Suppressor macrophage (primary cell): ENCODE data around the gene COL6A2.

ENCODE experiments used
- DNase-seq, 4 experiments: peaks; one replicate each; pipeline ENCODE4 v3.0.0-alpha.2; 2020 to 2022

The COL6A2 gene

DNA sequence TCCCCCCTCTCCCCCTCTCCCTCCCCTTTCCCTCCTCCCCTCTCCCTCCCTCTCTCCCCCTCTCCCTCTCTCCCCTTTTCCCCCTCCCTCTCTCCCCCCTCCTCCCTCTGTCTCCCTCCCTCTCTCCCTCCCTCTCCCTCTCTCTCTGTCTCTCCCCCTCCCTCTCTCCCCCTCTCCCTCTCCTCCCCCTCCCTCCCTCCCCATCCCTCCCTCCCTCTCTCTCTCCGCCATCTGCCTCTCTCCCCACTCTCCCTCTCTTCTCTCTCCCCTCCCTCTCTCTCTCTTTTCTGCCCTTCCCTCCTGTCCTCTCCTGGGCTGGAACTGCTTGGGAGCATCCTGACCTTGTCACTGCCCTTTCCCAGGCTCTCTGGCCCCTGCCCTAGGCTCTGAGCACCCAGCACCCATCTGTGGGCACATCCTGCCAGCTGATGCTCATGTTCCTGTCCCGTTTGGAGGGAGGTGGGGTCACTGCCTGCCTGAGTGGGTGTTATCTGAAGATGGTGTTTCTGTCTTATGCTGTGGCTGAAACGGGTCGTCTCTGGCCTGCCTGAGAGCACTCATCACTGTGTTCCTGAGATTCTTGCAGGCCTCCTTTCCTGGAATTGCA, 46.7 kb downstream of the COL6A2 start:
- DNase-seq, result no peak

DNA sequence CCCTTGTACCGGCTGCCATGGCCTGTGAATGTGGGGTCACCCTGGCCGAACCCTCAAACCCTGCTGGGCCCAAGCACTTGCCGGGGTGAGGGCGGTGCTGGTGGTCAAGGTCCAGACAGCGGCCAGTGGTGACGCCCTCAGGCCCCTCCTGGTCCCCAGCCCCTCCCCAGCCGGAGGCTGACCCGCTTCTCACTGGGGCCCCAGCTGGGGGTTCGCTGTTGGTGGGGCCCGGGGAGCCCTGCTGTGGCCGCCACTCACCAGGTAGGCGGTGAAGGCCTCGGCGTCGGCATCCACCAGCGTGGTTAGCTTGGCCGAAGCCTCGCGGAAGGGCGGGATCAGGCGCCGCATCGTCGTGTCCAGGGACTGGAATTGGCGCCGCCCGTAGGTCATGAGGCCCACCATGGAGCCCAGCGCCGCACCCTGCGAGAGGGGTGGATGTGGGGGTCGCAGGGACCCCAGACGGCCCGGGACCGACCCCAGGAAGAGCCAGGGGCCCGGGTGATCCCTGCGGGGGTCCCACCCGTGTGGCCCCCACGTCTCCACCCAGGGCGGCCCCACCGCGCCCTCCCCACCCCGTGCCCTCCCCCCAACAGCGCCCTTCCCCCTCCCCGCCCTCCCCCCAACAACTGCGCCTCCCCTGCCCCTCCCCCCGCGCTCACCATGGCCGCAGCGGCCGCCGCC, 47.4 kb downstream of the COL6A2 start:
- no peak for DNase-seq

DNA sequence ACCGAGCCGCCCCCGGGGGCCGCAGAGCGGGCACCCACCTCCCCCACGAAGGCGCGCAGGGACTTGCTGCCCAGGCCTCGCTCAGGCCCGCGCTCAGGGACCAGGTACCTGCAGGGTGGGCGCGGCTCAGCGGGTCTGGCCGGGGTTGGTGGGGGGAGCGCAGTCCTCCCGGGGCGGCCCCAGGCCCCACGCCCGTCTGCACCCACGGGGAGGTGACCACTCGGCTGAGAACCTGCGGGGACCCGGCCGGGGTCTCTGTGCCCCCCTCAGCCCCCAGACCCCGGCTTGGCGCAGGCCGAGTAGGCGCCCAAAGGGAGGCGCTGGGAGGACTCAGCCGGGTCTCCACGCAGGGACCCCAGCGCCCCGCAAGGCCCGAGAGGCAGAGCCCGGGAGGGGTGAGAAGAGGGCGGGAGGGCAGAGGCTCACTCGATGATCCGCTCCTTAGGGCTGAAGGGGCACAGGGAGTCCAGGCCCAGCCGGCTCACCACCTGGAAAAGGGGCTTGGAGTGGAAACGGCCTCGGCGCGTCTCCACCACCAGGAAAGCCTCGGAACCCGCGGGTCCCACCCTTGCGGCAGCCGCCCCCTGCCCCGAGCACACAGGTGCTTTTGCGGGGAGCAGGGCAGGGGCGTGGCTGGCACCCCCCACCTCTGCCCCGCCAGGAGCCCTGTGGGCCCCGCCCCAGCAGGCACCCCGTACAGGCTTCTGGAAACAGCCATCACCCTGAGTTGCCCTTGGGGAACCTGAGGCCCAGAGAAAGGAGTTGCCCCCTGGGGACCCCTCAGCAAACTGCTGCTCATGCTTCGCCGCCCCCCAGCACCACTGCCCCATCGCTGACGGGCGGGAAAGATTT, 48.2 kb downstream of the COL6A2 start:
- no peak for DNase-seq

DNA sequence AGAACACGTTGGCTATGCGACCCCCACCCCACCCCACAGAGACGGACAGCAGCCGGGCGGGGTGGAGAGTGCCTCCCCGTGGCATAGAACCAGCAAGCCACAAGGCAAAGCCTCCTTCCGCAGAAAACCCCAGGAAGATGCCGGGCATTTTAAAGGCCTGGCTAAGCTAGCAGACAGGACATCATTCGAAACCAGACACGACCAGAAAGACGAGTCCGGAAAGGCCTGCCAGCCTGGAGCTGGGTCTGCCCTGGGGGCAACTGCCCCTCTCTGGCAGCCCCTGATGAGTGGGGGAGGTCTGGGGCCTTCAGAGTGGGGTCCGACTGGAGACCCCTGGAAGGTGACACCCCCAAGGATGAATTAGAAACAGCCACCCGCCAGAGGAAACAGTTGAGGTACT, 48.9 kb downstream of the COL6A2 start:
- no peak for DNase-seq

DNA sequence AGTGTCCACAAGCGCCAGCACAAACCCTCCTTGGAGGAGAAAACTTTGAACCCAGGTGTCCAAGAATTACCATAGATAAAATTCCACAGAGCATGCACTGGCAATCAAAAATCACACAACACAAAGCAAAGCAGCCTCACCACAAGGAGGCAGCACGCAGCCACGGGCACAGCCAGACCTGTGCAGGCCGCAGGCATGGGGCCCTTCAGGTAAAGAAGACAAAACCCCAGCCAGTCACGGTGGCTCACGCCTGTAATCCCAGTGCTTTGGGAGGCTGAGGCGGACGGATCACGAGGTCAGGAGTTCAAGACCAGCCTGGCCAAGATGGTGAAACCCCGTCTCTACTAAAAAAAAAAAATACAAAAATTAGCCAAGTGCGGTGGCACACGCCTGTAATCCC, 49.5 kb downstream of the COL6A2 start:
- DNase-seq, result peak; percentile 25 to 53 (median 30)

DNA sequence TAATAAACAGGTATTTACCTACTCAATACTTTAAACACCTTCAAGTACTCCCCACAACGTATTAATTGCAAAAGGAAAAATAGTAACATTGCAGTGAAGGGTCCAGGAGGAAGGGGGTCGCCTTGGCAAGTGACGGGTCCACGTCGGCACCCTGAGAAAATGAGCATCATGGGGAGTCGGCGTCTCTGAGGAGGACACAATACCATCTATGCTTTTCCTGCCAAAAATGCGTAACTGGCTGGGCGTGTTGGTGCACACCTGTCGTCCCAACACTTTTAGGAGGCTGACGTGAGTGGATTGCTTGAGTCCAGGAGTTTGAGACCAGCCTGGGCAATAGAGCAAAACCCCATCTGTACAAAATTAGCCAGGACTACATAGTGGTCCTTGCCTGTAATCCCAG, 50.2 kb downstream of the COL6A2 start:
- no peak for DNase-seq

DNA sequence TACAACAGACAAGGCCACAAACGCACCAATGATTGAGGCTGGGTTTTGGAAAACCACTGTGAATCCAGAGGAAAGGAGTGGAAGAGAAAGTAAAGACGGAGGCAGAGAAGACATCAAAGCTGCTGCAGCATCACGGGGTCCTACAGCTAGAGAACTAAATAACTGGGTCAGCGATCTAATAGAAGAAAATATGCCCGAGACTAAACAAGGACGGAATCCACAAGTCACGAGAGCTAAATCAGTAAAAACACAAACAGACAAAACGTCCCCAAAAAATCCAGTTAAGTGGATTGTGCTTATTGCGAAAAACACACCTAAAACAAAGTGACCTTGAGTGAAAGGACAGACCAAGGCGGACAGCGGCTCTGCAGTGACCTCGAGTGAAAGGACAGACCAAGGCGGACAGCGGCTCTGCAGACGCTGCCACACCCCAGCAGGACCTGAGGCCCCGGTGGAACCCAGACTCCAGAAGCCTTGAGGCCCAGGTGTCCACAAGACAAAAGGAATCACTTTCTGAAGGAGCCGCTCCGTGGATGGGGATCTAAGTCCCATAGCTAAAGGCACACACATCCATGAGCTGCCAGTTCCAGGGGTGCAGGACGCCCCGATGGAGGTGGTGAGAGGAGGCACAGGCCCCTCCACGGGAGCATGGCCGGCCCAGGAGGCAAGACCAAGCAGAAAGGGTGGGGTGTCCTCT, 51.4 kb downstream of the COL6A2 start:
- DNase-seq, result no peak

DNA sequence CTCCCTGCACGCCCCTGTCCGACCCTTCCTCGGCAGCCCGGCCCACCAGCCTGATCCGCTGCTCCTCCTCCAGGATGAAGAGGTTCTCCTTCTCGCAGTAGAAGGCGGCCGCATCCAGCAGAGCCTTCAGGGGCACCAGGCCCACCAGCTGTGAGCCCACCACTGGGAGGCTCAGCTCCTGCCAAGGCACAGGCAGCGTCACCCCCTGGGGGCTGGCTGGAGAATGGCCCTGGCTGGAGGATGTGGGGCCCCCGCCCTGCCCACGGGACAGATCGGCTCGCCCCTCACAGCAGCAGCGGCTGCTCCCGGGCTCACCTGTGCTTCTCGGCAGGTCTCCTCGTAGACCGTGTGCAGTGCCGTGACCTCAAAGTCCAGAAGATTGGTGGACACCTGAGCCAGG, 52.2 kb downstream of the COL6A2 start:
- no peak for DNase-seq

DNA sequence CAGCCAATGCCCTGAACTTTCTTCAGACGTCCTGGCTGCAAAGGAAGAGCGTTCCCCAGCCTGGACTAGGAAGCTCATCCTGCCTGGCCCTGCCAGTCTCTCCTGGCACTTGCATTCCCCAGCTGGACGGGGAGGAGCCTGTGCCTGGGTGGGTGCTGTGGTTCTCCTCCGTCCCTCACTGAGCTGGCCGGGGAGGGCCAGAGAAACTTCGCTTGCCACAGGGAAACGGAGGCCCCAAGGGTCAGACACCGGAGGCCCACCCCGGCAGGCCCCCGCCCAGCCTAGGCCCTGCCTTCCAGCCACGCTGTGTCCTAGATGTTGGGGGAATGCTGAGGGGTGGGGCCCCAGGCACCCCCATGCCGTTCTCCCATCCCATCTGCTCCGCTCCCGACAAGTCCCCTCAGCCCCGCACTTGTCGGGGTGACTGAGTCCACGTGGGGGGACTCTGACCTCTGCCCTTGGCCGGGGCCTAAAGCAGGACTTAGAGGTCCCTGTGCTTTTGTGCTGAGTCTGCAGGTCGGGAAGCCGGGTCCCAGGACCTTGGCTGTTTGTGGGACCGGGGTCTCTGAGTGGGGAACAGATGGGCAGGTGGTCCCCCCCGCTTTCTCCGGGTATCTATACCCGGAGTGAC, 52.7 kb downstream of the COL6A2 start:
- DNase-seq, result no peak

DNA sequence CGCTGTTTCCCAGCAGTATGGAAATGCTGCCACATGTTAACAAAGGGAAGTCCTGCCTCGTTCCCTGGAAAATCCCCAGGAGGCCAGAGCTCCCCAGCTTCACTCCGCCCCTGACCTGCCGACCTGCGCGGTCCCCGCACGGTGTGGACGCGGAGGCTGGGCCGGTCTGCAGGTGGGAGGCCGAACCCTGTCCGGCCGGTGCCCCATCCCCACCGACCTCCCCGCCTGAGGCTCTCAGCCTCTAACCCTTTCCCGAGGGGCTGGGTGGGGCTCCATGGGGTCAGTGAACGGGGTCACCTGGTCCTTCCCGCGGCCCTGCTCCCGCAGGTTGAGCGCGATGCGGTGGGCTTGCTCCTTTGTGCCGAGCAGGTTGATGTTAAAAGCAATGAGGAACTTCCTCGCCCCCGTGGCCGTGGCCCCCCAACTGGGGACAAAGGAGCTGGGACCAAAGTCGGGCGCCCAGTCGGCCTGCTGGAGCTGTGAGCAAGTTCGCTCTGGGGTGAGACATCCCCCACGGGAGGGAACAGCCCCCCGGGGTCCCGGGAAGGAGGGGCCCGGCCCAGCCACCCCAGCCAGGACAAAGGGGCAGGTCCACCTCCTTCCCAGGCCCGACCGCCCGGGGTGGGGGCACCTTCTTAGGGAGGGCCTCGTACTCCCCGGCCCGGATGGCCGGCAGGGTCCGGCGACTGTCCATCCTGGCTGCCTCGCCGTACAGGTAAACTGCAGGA, 53.5 kb downstream of the COL6A2 start:
- DNase-seq, result no peak

DNA sequence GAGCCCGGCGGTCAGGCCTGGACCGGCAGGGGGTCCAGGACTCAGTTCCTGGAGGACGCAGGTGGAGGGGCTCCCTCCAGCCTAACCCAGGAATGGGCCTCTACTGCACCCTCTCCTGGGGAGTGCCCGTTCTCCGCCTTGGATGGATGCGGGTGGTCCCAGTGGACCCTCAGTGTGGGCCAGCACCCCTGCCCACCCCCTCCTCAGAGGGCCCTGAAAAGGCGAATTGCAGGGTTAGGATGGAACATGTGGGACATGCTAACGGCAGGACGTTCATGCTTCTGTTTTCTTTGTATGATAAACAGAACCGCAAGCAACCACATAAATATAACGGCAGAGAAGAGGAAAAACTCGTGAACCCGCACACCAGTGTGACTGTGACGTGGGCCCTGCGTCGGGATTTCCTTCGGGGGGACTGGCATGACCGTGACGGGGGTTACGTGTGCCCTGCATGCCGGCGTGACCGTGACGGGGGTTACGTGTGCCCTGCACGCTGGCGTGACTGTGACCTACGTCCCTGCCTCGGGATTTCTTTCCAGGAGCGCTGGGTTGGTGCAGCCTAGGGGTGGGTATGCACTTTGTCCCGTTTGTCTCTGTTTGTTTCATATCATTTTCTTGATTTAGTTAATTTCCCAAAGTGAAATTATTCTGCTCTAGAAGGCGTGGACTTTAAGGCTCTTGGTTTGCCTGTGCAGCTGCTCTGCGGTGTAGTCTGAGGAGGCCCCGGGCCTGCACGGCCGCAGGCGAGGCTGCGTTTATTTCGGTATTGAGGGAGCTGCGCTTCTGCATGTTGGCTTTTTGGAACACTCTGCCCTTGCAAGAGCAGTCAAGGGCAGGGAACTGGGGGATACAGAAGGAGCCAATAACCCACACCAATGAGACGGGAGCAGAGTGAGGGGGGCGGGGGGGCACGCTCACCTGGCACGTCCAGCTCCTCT, 54.3 kb downstream of the COL6A2 start:
- DNase-seq, result no peak

DNA sequence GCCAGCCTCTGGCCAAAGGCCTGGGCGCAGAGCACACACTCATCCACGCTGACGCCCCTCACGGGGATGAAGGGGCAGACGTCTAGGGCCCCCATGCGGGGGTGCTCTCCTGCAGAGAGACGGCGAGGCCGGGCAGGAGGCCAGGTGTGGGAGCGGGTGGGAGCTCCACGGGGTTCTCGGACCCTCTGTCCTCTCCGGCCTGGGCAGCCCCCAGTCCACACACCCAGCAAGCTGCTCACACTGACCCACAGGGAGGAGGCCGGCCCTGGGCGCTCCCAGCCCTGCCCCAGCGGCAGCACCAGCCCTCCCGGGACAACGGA, 55.0 kb downstream of the COL6A2 start:
- DNase-seq, result no peak

DNA sequence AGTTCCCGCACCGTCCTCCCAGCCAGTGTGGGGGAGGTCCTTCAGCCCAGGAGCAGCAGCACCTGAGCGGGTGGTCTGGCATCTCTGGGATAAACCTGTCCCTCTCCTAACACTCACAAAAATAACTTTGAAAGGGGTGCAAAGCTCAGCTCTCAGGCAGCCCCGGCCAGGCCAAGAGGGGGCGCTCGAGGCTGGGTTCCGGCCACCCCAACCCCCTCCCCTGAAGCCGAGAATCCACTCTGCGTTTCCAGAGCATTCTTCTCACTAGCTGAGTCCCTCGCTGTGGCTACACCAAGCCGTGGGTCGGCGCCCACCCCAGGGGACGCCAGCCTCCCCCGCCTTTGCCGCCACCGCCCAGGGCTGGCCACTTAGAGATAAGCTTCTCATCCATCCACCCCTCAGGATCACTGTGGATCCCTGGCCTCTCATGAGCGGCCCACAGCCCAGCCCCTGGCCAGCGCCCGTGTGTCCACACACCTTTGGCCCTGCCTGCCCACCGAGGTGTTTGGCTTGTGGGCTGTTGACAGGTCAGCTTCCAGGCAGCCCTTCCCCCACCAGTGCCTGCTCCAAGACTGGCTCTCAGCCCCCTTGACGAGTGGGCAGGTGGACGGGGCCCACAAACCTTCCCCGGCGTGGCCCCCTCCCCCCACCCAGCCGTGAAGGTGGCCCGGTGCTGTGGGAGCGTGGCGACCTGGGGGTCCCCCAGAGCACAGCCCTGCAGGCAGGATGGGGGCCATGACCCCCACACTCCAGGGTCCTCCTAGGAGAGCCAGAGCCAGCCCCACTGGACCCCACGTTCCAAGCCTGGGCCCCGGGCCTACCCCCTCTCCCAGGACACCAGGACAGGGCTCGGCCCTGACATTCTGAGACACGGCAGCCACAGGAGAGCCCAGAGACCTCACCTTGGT, 55.6 kb downstream of the COL6A2 start:
- peak; percentile 25 to 58 (median 37) for DNase-seq

DNA sequence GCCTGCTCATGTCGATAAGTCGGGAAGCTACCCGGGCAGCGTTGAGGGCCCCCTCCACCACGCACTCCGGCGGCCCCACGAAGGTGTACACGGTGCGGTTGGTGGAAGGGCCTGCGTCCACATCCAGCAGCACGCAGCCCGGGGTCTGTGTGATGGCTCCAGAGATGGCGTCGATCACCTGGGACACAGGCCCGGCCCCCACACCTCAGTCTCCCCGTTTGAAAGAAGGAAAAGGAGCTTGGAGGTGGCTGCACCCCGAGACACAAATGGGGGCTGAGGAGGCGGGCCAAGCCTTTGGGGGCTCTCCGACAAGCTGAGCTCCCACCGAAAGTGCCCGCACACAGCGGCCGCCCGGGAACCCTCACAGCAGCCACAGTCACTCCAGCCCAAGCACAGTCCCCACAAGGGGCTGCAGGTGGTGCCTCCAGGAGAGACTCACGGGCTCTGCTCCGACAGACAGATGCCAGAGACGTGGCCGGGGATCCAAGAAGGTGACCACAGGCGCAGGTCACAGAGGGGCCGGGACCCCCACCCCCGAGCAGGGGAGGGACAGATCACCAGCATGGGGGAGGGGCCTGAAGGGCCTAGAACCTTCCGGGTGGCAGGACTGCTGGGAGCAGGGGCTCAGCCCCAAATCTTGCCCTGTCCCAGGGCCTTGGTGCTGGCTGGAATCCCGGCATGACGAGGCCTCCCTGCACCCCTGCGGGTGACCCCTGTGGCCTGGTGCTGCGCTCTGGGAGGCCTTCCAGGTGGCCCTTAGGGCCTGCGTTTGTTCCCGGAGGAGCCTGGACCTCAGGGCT, 56.4 kb downstream of the COL6A2 start:
- DNase-seq, result no peak

DNA sequence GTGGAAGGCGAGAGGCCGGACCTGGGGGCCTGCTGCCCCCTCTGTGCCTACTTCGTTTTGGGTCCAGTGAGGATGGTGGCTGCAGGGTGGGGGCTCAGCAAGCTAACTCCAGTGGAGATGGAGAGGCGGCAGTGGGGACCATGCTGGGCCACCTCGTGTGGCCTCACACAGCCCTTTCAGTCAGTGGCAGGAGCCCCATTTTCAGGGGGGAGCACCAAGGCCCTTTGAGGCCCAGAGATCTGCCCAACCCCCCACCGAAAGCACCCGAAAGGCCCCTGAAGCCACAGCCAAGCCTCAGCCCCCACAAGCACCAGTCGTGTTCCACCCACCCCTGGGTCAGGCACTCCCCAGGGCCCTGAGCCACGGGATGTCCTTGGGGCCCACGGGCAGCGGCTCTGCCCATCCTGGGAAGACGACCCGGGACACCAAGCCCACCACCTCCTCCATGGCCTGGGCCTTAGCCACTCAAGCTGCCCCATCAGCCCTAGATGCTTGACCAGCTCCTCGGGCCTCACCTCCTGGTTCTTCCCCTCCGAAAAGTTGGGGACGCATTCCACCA, 57.1 kb downstream of the COL6A2 start:
- DNase-seq, result no peak

DNA sequence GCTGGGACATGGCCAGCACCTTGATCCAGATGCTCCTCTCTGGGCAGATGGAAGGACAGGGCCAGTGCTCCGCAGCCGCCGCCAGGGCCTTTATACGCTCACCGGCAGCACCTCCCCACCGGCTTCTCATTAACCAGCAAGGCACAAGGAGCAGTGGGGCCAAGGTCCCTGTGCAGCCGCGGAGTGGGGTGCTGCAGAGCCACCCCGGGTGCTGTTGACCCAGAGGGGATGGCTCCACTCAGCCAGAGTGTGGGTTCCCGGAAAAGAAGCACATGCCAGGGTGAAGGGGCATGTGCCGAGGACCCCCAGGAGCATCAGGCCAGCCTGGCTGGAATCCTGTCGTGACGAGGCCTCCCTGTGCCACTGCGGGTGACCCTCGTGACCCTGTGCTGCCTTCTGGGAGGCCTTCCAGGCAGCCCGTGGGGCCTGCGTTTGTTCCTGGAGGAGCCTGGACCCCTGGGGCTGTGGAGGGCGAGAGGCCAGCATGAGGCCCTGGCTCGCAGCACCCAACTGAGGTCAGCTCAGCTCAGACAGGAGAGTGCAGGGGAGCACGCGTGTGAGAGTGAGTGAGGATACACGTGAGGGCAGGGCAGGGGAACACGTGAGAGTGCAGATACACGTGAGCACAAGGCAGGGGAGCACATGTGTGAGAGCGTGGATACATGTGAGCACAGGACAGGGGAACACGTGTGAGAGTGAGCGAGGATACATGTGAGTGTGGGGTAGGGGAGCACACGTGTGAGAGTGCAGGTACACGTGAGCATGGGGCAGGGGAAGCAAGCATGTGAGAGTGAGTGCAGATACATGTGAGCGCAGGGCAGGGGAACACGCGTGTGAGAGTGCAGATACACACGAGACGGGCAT, 57.8 kb downstream of the COL6A2 start, which contains the start of gene FTCD:
FTCD (minus strand) TSS at position 66 of the 864 bp plus-strand sequence; CDS start at position 10, 56 bp downstream.
- DNase-seq, result no peak

DNA sequence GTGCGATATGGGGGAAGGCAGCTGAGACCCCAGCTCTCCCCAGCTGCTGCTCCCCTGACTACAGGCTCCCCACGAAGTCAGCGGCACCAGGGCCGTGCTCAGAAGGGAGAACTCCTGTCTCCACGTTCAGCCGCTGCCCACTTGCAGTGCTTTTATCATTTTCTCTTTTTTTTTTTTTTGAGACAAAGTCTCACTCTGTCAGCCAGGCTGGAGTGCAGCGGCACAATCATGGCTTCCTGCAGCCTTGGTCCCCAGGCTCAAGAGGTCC, 58.4 kb downstream of the COL6A2 start:
- DNase-seq, result no peak

DNA sequence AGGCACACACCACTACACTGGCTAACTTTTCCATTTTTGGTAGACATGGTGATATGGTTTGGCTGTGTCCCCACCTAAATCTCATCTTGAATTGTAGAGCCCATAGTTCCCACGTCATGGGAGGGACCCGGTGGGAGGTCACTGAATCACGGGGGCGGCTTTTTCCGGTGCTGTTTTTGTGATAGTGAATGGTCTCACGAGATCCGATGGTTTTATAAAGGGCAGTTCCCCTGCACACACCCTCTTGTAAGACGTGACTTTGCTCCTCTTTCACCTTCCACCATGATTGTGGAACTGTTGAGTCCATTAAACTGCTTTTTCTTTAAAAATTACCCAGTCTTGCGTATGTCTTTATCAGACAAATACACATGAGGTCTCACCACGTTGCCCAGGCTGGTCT, 58.8 kb downstream of the COL6A2 start:
- DNase-seq, result no peak
